GM21367 (cell line): ENCODE measurements around the gene ASS1.

Experiments used
- ATAC-seq: cut with Tn5 transposase; IDR thresholded peaks from one replicate; pipeline ENCODE4 v1.9.1; 2021; ENCODE audit not compliant: unreplicated experiment

ASS1 gene

DNA sequence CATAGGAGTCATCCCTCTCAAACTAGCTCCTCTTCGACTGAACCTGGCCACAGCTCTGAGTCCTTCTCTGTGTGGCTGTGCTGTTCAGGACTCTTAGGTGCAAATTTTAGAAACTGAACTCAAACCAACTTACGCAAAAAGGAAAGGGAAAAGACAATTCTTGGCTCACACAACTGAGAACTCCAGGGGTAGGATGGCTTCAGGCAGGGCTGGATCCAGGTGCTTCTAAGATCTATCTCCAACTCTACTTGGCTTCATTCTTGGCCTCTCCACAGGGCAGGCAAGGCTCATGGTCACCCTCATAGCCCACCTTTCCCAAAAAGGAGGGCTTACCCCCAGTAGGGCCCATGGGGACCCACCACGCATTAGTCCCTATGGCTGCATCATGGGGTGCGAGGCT lies 8.1 kb downstream of the ASS1 start:
- no peak for ATAC-seq

DNA sequence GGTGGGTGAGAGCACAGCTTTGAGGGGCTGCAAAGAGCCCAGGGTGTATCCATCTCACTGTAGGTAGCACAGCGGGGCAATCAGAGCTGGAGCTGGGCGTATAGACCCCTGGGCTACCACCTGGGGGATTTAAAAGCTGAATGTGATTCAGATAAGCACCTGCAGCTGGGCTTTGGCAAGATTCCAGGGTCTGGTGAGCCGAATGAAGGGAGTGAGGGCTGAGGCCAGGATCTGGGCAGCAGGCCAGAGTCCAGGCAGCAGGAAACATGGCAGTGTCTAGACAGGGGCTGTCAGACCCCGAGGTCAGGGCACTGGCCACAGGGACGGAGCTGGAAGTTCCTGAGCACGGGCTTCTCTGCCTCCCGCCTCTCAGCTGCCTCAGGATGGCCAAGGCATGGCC lies 8.7 kb downstream of the ASS1 start:
- ATAC-seq: no peak

DNA sequence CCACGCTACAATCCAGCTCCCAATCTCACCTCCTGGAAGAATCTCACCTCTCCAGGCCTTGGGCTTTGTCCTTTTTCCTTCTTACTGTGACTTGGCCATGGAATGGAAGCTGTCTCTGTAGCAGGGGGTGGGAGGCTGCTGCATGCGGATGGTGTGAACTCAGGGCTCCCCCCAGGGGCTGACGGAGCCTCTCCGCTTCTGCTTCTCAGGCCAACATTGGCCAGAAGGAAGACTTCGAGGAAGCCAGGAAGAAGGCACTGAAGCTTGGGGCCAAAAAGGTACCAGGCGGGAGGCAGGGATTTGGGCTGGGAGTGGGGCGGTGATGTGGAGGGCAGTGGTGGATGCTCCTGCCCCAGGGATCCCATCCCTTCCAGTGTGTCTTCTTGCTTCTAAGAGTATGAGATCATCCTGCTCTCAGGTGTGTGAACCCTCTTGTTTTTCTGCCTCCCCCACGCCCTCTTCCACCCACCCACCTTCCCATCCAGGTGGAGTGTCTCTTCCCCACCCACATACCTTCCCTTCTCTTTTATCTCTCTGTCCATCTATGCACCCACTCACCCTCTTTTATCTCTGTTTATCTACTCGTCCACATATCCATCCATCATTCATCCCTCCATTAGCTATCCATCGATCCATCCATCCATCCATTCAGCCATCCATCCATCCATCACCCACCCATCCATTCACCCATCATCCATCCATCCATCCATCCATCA lies 9.5 kb downstream of the ASS1 start:
- no peak for ATAC-seq

DNA sequence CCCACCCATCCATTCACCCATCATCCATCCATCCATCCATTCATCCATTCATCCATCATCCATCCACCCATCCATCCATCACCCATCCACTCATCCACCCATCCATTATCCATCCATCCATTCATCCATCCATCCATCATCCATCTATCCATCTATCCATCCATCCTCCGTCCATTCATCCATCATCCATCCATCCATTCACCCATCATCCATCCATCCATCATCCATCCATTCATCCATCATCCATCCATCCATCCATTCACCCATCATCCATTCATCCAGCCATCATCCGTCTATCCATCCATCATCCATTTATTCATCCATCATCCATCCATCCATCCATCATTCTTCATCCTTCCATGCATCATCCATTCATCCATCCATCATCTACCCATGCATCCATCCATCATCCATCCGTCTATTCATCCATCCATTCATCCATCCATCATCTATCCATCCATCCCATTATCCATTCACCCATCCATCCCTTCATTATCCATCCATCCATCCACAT lies 10.1 kb downstream of the ASS1 start:
- no peak for ATAC-seq

DNA sequence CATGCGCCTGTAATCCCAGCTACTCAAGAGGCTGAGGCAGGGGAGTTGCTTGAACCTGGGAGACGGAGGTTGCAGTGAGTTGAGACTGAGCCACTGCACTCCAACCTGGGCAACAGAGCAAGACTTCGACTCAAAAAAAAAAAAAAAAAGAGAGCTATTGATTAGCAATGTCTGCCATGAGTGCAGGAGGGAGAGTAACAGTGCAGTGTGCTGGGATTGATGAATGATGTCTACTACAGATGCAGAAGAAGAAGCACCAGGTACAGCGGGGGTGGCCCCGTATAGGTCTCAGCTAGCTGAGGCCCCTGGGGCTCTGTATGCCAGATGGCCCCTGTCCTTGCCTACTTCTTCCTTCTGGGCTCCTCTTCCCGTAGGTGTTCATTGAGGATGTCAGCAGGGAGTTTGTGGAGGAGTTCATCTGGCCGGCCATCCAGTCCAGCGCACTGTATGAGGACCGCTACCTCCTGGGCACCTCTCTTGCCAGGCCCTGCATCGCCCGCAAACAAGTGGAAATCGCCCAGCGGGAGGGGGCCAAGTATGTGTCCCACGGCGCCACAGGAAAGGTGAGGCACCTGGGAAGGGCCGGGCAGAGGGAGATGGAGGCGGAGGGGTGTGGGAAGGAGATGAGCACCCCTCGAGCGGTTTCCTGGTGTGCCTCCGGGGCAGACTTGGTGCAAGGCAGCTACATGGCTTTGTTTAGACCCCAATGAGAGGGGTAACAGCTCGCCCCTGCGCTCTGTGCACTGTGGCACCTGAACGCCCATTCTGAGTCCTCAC lies 13.5 kb downstream of the ASS1 start:
- ATAC-seq: no peak

DNA sequence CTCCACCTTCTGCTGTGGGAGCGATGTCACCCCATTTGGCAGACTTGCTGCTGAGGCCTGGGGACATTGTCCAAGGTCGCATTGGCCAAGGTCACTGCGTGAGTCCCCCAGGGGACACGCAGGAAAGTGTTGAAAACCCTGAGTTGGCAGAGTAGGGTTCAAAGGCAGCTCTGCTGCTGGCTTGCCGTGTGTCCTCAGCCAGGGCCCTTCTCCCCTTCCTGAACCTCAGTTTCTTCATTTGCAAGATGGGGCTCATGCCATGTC lies 14.0 kb downstream of the ASS1 start:
- no peak for ATAC-seq

DNA sequence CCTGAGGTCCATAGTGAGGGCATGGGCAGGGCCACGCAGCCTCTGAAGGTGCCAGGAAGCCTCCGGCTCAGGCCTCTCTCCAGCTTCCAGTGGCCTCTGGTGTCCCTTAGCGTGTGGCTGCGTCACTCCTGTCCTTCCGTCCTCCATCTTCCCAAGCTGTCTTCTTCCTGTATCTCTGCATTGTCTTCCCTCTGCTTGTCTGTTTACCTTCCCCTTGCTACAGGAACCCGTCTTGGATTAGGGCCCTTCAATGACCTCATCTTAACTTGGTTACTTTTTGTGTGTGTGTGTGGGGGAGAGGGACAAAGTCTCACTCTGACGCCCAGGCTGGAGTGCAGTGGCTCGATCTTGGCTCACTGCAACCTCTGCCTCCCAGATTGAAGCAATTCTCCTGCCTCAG lies 14.4 kb downstream of the ASS1 start:
- no peak for ATAC-seq

DNA sequence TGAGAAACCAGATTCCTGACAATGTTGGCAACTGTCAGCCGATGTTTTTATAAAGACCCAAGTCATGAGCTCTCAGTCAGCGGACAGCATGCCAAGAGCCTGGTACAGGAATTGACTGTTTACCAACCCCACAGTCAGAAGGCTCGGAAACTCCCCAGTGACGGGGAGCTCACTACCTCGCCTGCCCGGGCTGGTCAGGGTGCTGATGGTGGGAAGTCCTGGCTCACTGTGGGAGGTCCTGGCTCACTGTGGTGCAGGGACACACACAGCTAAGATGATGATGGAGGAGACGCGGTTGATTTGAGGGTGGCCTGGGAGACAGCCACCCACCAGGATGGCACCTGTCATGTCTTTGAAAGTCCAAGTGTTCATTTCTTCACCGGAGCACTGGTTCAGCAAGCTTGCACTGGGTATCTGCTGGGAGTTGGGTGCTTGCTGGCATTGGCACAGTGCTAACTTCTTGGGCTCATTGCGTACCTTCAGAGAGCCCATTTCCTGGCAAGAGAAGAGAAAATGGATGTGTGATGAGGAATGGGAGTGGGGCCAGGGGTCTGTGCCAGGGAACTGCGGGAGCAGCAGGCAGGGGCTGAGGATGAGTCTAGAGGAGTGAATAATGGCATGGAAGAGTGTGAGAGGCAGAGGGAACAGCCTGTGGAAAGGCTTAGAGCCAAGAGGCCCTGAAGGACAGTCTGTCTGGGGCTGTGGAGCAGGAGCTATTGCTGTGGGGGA lies 15.3 kb downstream of the ASS1 start:
- no peak for ATAC-seq

DNA sequence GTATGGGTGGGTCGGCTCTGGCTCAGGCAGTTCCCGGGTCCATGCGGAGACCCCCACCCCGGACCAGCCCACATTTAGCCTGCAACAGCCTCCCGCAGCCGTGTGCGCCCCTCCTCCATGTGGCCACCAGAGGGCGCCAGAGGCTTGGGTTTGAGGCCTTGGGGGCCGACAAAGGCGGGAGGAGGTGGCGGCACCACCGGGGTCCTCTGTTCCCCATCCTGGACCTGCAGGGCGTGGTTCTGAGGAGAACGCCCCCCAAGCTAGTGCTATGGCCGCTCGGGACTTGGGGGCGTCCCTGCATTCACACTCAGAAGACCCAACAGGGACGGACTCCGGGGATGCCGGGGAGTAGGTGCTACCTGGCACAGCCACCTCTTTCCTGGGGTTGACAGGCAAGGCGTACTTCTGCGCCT lies 16.5 kb downstream of the ASS1 start:
- no peak for ATAC-seq

DNA sequence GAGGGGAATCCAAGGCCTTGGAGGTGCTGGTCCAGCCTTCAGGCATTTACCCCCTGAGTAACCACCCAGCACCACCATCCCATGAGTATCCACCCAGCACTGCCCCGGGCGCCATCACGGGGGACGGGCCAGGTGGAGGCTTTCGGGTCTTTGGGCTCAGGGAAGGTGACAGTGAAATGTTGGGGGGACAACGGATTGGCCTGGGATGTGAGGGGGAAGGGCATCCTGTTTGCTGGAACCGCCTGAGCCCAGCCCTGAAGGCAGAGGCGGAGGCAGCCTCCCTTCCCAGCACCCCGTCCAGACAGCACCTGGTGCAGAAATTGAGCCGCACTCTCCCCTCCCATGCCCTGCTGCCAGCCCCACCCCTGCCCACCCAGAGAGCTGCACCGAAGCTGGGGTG lies 17.0 kb downstream of the ASS1 start:
- no peak for ATAC-seq

DNA sequence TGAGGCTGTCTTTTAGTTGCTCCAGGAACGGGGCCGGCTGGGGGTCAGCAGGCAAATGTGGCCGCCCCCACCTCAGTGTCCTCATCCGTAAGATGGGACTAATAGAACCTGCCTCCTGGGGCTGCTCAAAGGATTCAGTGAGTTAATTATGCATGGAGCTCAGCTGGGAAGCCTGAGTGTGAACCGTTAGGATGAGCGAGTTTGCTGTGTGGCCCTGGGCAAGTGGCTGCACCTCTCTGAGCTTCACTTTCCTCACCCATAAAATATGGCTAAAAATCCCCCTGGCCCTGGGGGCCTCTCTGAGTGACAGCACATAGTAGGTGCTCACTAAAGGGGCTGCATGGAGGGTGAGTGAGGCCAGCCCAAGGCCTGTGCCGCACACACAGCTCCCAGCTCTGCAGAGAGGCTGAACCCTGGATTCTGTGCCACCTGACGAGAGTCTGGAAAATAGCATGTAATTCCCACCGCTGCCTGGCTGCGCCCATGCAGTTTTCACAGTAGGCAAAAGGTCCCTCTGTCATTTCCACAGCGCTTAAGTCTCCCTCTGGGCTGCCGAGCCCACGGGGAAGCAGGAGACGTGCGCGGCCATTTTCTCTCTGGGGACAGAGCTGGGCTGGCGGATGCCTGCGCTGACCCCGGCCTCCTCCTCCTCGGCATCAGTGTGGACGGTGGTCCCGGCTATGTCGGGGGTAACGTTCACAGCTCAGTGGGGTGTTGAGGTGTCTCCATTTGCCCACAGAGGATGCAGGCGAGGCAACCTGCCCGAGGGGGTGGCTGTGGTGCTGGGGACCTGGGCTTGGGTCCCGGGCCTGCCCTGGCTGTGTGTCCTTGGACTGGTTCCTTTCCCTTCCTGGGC lies 18.2 kb downstream of the ASS1 start:
- ATAC-seq: no peak

DNA sequence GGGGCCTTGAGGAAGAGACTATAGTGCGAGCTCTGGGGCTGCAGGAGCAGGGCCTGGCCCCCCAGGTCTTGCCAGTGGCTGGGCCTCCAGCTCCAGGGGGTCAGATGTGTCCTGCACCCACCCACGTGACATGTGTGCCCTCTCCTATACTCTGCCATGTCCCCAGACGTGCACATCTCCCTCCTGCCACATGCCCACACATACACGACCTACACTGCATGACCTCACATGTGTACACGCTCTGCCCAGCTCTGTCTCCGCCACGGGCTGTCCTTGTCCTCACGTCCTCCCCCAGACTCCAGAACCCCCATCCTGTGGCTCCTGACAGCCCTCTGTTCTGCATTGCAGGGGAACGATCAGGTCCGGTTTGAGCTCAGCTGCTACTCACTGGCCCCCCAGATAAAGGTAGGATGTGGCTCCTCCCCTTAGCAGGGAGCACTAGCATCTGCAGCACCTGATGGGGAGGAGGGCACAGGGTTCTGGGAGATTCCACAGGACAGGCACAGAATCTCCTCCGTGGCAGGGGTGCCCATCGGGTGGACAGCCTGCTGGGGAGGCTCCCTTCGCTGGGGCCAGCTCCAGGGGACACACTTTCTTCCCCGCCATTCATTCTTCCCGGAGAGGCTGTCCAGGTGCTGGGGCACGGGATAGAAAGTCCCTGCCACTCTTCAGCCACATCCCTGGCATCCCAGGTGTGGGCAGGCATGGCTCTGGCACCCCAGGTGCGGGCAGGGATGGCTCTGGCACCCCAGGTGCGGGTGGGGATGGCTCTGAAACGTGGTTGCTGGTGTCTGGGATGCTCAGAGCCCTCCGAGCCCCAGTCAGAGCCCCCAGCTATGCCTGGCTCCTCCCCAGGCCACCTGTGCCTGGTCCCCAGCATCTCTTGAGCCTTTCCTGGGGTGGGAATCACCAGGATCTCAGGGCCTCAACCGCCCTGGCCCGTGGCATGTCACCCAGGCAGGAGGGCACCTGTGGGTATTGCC lies 19.3 kb downstream of the ASS1 start:
- ATAC-seq: no peak

DNA sequence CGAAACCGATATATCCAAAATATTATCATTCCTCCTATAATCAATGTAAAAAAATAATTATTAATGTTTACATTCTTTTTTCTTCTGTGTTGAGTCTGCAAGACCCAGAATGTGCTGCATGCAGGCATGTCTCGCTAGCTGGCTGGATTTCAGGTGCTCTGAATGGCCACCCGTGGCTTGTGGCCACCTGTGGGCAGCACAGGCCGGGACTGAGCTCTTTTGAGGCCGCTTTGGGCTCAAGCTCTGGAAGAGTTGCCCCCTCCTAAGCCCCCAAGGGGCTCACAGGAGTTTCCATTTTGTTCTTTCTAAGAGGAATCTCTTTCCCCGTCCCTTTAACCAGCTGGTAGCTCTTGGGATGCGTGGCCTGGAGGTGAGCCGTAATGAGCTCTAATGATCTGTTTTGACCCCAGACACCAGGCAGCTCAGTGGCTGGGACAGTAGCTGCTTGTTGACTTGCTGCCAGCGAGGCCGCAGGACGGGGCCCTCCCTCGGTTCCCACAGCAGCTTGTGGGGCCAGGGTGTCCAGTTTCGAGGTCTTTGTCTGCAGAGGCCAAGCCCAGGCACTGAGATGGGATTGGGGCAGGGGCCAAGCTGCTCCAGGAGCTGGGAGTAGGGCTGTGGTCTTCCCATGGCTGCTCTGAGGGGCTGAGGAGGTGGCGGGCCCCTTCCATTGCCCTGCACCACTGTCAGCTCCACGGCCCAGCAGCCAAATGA lies 20.8 kb downstream of the ASS1 start:
- ATAC-seq: no peak

DNA sequence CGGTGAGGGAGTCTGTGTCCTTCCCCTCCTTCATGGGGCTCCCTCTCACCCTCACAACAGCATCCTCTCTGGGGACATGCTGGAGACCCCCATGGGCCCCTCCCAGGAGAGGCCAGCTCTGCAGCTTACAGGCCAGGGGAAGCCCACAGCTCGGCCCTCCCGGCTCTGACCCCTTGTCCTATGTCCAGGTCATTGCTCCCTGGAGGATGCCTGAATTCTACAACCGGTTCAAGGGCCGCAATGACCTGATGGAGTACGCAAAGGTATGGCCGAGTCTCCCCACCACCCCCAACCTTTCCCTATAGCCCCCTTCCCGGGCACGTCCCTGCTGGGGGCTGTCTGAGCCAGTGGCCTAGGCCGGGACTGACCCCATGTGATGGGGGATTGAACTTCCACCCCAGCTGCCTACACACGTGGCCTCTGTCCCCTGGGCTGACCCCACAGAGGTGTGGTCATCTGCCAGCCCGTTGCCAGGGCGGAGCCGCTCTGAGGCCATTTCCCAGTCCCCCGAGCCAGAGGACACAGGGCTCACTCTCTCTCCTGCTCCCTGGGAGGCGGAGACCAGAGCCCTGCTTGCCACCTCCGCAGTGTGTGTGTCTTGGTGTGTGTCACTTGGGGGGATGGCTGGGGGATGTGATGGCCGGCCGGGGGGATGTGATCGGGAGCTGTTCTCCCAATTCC lies 21.9 kb downstream of the ASS1 start:
- ATAC-seq: no peak

DNA sequence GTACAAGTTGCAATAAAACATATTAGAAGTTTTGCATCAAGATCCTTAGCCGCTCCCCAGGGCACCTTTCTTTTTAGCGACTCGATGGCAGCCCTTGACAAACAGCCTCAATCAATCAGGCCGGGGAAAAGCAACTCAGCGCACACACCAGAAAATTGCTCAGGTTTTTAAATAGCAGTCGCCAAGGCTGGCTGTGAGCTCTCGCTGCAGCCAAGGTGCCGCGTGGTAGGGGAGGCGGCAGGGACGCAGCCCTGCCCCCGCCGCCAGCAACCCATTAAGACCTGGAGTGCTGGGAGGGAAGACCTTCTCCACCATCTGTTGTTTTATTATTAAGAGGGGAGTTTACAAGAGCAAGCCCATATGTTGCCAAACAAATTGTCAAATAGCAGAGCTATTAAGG lies 22.6 kb downstream of the ASS1 start:
- ATAC-seq: no peak

DNA sequence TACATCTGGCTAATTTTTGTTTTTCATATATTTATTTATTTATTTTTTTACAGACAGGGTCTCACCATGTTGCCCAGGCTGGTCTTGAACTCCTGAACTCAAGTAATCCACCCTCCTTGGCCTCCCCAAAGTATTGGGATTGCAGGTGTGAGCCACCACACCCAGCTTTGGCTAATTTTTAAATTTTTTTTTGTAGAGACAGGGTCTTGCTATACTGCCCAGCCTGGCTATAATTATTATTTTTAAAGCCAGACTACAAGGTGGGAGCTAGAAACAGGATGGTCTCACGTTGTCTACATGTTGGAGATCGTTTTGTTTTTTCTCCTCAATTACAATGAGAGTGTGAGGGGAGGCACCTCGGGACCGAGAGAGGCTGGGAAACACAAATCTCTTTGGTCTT lies 23.8 kb downstream of the ASS1 start:
- ATAC-seq: no peak

DNA sequence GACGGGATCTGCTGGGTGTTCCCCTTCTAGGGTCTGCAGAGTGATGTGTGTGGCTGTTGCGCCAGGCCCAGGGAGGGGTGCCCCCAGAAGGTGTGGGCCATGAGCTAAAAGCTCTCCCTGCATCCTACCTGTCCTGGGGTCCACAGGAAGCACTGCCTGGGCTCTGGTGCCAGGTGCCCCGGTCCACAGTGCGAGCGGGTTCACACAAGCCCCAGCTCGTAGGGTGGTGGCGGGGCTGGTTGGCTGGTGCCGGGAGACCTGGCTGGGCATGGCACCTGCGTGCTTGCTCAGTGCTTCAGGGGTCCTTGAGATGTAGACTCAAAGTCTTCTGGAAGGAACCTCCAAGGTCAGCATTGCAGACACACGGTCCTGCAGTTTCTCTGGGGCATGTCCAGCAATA lies 25.5 kb downstream of the ASS1 start:
- ATAC-seq: no peak

DNA sequence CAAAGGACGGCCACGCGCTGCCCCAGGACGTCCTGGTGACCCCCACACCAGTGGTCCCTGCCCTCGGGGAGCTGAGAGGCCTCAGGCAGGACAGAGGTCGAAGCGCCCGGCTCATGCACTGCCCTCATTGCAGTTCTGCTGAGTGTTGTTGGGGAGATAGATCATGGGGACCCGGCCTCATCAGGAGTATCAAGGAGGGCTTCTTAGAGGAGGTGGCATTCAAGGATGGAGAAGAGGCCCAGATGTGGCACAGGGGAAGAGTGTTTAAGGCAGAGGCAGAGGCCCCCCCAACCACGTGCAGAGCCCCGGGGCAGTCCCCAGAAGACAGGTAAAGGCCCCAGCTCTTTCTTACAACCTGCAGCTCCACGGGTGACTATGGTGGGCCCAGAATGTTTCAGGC lies 26.2 kb downstream of the ASS1 start:
- no peak for ATAC-seq
